ENCODE data around the gene DLG1.

DNA sequence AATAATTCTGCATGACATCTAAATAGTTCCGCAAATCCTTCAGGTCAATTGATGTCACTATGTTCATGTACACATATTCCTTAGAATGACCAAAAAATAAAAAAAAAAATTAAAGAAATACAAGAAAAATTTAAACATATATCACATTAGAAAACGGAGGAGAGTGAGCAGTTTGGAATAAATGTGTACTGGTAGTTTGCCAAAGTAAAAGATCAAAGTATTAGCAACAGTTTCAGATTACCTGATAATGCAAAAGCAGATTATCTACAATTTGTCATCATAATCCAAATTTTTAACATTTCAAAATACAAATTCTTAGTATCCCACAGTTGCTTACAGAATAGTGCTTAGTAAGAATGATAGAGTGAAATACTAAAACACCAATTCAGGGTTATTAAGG lies 1.9 kb downstream of the DLG1 start:
- TF ChIP-seq, protein P1, sequence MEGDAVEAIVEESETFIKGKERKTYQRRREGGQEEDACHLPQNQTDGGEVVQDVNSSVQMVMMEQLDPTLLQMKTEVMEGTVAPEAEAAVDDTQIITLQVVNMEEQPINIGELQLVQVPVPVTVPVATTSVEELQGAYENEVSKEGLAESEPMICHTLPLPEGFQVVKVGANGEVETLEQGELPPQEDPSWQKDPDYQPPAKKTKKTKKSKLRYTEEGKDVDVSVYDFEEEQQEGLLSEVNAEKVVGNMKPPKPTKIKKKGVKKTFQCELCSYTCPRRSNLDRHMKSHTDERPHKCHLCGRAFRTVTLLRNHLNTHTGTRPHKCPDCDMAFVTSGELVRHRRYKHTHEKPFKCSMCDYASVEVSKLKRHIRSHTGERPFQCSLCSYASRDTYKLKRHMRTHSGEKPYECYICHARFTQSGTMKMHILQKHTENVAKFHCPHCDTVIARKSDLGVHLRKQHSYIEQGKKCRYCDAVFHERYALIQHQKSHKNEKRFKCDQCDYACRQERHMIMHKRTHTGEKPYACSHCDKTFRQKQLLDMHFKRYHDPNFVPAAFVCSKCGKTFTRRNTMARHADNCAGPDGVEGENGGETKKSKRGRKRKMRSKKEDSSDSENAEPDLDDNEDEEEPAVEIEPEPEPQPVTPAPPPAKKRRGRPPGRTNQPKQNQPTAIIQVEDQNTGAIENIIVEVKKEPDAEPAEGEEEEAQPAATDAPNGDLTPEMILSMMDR (conservative IDR thresholded peaks at IDR 0.05; ENCODE audit: low read depth, low read length): no peak
- TF ChIP-seq EZH2 (IDR thresholded peaks at IDR 0.05; ENCODE audit: borderline replicate concordance, low read depth, low read length, poor library complexity, severe bottlenecking): no peak
